Activated CD8-positive, alpha-beta memory T cell treated with anti-CD3 and anti-CD28 coated beads for 24 hours (primary cell): ENCODE measurements around the gene LPP.

Source experiments
- DNase-seq: peaks from one replicate; pipeline ENCODE4 v3.0.0-alpha.2; 2020

Gene LPP

DNA sequence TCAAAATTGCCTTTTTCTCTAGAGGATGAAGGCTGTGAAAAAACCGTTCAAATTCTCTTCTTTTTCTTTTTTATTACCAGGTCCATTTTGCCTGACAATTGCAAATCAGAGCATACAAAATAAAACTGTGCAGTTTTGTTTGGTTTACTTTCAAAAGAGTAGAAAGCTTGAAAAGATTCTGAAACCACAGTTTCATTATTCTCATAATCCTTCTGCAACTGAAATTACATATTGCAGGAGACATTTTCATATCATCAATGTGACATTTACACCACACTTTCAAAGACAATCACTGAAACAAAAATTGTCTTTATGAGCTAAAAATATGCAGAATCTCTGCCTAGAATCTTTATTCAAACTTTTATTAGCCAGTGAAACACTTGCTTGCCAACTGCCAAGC is 721.5 kb downstream of the LPP start:
- DNase-seq = no peak

GRCh38 chr3:188876370-188876769 is 722.4 kb downstream of the LPP start:
- DNase-seq = no peak

DNA sequence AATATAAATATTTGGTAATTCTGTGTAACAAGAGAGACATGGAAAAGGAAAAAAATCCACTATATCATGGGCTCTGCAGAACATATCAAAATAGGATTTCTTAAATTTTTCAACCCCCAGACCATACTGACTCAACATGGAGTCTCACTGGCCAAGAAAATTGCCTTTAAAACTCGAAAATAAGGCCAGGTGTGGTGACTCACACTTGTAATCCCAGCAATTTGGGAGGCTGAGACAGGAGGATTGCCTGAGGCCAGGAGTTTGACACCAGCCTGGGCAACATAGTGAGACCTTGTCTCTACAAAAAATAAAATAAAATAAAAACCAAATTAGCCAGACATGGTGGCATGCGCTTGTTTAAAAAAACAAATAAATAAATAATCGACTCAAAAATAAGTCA is 723.4 kb downstream of the LPP start:
- DNase-seq = no peak

GRCh38 chr3:188878076-188878475 is 724.1 kb downstream of the LPP start:
- DNase-seq = no peak

DNA sequence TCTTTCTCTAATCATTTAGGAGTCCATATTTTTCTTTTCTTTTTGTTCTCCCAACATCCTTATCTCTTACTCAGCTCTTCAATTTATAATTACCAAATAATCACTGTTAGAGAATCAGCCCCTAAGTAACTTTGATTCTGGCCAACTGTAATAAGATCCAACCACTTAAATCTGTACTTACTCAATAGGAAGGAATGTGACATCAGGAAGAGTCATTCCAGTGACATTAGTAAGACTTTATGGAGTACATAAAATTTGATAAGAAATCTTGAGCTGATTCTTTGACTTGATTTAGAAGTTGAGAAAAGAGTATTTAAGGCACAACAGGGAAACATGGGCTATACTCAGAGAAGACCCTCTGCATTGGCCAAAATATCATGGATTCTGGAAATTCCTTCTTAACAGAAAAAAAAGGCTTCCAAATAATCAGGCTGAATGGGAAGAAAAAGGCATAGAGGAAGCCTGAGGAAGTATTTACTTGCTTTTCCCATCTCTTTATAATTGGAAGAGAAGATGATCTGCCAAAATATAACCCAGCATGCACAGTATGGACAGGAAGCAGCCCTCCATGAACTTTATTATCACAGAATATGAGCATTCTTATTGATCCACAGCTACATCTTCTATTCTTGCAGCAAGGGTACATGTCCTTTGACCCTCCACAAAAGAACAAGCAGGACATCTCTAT is 728.1 kb downstream of the LPP start:
- DNase-seq = no peak

DNA sequence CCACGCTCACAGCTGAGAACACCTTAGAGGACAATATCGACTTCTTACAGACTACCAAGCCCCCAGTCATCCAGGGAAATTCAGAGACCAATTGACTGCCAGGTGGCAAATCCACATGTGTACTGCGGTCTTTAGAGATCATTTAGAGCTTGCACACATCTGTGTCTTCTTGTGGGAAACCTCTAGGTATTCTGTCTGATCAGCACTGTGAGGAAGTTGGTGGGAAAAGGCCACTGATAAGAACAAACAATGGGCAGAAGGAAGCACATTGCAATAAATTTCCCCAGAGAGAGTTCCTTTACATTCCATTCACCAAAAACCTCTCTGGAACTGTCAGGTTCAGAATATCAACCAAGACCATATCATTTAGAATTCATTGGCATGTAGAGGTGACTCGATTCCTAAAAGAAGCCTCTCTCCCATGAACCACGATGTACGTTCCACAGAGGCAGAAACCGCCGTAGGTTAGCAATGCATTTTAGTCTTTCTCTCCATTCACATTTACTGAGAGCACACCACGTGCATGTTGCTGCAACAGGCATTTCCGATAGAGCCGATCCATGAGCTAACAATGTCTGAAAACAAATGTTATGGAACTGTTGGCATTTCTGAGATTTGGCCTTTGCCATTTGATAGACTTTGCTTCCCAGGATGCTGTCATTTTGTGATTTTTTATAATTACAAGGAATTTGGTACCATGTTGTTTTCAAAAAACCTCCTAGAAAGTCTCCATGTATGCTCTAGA is 730.5 kb downstream of the LPP start:
- no peak for DNase-seq

DNA sequence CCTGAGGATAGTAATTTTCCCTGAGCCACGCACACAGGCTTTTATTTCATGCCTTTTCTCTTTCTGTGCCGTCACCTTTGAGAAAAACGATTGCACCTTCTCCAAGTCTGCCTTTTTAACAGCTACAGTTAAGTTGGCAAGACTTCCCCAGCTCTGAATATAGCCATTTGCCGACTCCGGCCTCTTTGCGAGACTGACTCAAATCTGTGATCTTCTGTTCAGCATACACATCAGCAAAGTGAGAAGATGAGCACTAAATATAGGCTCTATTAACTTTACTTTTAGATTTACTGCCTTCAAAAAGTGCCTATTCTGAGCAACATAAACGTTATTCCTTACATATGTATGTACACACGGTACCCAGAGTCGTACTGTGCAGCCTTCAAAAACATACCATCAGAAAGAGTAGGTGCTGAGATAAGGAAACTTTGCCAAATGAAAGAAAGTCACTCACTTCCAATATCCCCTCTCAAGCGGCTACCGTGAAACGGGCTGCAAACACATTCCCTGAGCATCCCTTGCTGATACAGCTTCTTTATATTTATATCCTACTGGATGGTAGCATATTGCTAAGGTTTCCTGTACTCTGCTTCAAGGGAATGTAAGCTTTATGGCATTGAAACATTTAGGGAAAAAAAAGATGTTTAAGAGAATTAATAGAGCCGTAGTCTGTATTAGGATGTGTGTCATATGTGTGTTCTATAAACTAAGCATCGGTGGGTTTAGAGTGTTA is 734.5 kb downstream of the LPP start:
- DNase-seq = no peak

DNA sequence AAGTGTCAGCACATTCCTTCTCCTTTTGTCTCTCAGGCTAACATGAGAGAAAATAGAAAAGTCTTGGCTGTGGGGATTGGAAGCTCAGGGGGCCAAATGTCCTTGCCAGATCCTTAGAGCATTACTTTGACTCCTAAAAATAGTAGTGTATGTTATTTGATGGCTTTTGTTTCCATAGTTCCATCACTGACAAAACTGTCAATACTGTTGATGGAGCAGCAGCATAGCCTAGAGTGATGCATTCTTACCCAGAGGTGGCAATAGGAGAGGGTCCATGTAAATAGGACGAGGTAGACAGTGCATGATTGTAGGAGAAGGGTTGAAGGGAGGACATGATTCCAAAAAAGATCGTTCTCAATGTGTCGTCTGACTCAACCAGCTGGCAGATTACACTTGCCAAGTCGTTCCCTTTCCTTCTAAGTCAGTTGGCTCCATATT is 735.1 kb downstream of the LPP start:
- no peak for DNase-seq

DNA sequence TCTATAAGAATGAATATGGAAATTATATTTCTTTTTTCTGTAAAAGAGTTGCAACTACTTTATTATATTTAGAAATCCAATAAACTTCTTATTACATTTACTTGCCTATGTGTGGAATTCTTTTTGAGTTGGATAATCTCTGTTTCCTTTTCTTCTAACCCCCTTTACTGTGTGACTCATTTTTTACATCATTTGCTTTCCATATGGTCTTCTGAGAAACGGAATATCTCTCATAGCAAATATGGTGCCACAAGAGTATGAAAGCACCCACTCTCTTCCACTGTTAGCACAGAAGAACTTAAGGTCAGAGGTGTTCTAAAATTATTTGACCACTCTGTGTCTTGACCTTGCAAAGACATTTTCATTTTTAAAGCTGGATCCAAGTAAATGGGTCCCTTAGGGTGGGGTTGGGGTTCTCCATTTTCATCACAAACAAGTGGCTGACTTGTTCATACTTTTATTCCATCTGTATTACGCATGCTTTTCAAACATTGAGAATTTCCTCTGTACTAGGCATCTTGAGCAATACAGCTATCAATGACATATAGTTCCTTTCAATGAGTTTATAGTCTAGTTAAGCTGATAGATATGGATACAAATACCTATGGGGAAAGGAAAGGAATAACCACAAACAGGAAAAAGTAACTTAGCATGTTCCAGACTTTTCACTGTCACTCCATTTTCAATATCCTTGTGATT is 736.8 kb downstream of the LPP start:
- DNase-seq = no peak

DNA sequence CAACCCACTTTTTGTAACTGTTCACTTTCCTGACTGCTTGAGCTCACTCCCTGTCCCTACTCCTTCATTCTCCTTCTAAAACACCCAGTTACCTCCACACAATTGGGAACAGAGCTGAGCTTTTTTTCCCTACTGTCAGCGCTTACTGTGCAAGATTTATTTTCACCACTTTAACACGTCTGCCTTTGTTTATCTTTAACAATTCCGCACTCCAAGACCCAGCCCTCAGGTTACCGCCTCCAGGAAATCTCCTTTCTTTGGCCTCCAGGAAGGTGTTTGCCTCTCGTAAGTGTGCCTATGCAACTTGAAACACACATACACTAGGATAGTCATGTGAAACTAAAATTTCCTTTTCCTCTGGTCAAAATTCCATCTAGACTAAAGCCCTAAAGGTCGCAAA is 745.9 kb downstream of the LPP start:
- no peak for DNase-seq

DNA sequence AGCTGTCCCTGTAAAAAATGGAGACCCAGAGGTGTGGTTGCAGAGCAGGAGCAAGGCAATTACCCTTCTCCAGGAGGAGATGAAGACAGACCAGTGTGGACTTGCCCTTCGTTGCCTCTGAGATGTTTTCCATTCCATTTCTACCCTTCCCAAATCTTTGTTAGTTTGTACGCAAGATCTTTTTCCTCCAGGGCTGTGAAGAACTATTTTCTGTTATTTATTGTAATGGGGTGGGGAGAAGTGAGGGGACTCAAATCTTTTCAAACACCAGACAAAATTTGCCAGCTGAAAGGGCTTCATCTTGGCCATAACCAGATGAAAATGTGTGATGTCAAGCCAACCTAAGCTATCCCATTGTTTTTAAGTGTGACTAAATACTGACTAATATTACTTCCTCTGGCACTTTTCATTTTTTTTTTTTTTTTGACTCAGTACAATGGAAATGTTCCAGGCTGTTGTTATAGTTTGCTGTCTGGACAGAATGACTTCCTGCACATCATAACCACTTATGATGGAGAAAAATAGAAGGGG is 746.5 kb downstream of the LPP start:
- no peak for DNase-seq

DNA sequence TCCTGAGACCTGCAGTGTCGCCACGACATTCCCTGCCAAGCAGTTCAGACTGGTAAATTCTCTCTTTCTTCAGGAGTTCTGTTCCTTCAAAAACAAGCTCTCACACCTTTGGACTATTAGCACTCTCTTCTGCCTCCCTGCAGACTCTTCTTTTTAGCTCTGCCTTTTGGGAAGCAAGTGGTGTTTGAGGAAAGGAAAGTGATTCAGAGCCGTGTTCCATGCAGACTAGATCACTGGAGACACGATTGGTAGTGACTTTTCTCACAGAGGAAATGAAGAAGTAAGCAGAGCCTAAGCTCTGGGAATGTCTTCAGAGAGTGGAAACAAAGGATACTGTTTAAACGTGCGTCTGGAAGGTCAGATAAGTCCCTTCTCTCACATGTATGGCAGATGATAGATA is 747.2 kb downstream of the LPP start:
- DNase-seq = no peak

GRCh38 chr3:188901671-188902287 is 747.8 kb downstream of the LPP start:
- no peak for DNase-seq

GRCh38 chr3:188904670-188905069 is 750.7 kb downstream of the LPP start:
- no peak for DNase-seq

- no peak for DNase-seq
Measured at GRCh38 chr3:188905547-188905946, 751.6 kb downstream of the LPP start.

DNA sequence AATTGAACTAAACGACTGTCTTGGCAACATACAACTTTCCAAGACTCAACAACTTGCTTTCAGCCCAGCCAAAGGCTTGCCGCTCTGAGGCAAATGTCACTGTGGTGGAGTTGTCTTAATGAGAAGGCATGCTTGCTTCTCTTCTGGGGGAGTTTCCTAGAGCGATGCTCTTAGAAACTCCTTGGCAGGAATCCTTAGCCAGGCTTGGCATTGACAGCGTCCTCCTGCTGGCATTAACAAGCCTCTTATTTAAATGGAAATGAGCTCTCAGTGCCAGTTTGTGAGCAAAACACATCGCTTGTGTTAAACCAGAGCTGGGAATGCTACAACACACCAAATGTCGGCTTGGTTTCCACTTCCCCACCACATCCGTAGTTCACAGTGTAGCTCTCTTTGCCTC is 752.3 kb downstream of the LPP start:
- DNase-seq = no peak

- no peak for DNase-seq
Measured at GRCh38 chr3:188908002-188908850, 754.3 kb downstream of the LPP start.

DNA sequence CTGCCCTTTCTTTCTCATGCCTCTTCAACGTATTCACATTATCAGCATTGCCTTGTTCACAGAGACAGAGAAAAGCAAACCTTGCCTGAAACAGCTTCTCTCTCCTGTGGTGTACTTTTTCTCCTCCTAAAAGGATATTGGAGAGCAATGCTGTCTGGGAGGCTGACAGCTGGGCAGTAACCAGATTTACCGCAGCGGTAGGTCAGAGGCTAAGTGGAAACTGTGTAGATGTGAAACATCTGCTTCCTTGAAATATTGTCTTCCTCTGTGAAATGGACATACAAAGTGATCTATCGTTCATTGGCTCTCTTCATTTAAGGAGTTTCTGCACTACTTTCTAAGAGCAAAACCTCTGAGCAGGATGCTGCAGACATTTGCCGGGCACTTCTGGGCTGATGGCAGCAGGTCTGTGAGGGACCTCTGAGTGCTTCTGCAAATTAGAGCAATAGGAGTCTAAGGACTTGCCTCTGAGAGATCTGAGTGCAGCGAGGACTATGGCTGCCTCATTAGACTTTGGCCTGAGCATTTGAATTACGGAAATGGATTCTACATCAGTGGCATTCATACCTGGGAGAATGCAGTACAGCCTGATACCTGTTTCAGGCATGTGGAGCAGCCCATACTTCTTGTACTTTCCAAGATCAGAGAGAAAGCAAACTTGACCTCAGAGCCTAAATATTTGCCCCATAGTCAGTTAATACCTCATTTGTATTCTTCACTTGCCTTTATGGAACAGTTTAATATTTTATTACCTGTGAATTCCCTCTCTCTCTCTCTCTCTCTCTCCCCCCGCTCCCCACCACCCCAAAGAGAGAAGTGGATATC is 757.3 kb downstream of the LPP start:
- no peak for DNase-seq

DNA sequence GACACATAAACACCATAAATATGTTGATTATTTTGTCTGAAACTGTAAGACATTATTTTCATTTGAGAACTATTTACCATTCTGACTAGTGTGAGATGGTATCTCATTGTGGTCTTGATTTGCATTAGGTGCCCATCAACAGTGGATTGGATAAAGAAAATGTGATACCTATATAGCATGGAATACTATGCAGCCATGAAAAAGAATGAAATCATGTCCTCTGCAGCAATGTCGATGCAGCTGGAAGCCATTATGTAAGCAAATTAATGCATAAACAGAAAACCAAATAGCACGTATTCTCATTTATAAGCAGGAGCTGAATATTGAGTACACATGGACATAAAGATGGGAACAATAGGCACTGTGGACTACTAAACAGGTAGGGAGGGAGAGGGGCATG is 759.1 kb downstream of the LPP start:
- peak; percentile 0 for DNase-seq

DNA sequence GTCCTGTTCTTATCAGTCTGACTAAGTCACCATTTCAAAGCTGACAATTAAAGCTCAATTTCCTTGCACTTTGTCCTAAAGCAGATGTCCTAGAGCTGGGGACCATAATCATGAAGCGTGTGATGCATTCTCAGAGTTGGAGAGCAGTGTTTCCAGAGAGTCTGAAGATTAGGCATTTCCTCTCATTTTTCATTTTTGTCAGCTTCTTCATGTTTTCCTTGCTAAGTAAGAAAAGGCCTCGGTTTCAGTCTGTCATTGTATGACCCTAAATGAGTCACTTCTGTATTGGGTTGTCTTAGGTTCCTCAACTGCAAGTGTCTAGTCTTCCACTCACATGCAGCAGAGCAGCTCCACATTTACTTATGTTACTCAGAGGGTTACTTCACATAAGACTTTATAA is 760.6 kb downstream of the LPP start:
- DNase-seq = peak; percentile 56

- no peak for DNase-seq
Measured at GRCh38 chr3:188915127-188915526, 761.2 kb downstream of the LPP start.
